A549 treated with Hydrocortisone at 1 μM for 4 hours (cell line): ENCODE measurements around the gene KDM5D. TPM values are rescaled to one million over a fixed set of nuclear protein-coding genes. Genes with fewer than 3 reads are reported as not detected.

ENCODE experiments used
- total RNA-seq: library from RNA; stranded (reverse); fragments of 200-300 nt; extraction: Qiagen RNA extraction; gene quantifications from 5 replicates; pipeline ENCODE4 v1.2.3, GENCODE V29; 2022

KDM5D gene
- total RNA-seq, result 4.9 to 6.7 TPM (median 6.1 TPM) in 5 replicates

DNA sequence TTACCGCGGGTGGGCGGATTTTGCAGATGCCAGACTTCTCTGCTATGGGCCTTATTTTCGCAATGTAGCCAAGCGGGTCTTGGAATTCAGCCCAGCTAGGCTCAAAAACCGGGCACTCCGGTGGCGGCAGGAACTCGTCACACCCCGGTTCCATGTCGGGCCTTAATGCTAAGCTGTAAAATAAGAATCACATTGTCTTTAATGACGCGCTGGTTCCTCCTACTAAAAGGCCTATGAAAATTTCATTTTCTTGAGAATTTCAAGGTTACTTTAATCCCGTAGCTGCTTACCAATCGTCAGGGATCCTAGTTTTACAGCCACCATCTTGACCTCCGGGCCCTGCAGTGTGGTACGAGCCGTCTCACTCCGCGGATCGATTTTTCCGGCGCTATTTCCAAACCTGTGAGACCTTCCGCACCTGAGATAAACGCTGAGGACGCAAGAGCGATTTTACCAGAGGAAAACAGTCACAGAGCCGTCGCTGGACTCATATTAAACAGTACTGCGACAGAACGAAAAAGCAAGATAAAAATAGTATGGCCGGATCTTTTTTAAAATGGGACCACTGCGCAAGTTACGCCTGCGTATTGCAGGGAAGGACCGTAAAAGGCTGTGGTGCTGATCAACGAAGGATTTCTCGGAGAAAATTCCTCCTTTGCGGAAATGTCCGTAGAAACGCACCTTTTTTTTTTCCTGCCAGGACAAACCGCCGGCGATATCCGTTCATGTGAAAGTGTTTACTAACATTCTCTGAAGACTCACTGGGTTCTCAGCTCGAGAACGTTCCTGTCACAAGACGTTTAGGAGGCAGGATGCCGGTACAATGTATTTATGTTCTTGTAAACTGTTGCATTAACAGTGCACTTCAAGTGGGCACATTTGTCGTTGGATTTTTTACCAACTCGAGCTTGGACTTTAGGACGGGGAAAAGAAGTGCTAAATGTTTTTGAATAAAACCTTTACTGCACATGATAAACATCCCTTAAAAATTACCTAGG lies at the start of gene KDM5D:
Gene KDM5D, minus strand, starts transcription at position 346 of the 998 bp plus-strand sequence. Its CDS starts 192 bp downstream, at position 154.

